ENCODE data around the gene MAP1A.
"Not testable (repeated sequence)": the region's sequence is repeated elsewhere in the genome, so short reads cannot be mapped to it uniquely, and the experiment has no call there.

The MAP1A gene

GRCh38 chr15:43531018-43531670 lies 13.7 kb downstream of the MAP1A start:
- DNase-seq = no peak

DNA sequence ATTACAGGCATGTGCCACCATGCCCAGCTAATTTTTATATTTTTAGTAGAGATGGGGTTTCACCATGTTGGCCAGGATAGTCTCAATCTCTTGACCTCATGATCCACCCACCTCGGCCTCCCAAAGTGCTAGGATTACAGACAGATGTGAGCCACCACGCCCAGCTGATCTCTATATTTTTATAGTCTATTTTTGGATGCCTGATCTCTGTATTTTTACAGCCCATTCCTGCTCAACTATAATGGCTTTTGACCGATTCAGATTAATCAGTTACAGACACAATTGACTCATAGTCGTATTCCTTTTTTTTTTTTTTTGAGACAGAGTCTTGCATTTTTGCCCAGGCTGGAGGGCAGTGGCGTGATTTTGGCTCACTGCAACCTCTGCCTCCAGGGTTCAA lies 15.4 kb downstream of the MAP1A start:
- not testable (repeated sequence) for DNase-seq

DNA sequence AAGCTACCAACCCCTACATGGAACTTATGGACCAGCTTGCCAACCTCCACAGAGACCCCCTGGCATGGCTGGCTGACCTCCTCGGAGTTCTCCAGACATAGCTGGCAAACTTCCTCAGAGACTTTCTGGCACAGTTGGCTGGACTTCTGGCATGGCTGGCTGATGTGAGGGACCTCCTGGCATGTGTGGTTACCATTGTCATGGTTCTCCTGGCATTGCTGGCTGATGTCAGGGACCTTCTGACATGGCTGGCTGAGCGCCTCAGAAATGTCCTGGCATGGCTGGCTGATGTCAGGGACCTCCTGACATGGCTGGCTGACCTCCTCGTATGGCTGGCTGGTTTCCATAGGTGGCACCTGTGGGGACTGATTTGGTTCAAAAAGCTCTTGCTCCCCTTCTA lies 17.5 kb downstream of the MAP1A start:
- DNase-seq = no peak

- no peak for DNase-seq
Measured at GRCh38 chr15:43538091-43538490, 20.7 kb downstream of the MAP1A start.

DNA sequence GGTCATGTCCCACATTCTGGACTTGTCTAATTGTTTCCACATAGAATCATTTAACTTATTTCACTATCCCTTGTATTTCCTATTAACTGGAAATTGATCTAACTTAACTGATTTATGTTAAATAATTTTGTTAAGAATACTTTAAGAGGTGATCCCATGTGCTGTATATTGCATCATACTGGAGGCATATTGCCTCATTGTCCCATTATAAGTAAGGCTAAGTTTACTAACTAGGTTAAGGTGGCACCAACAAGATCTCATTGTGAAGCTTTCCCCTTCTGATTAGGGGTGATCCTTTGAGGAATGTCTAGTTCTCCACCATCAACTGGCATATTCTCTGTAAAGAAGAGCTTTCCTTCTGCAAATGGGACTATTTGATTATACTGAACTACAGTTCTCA lies 24.4 kb downstream of the MAP1A start:
- DNase-seq = peak in 1 of 2 donors; percentile 15

- no peak for DNase-seq
Measured at GRCh38 chr15:43544266-43544665, 26.9 kb downstream of the MAP1A start.

- DNase-seq = no peak
Measured at GRCh38 chr15:43545426-43545825, 28.0 kb downstream of the MAP1A start.

DNA sequence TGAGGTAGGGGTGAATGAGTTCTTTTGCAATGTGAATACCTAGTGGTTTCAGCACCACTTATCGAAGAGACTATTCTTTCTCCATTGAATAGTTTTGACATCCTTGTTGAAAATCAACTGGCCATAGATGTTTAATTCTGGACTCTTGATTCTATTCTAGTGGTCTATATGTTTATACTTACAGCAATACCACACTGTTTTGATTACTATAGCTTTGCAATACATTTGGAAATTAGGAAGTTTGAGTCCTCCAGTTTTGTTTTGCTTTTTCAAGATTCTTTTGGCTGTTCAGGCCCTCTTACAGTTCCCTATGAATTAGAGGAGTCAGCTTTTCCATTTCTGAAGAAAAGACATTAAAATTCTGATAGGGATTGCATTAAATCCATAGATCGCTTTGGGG lies 30.1 kb downstream of the MAP1A start:
- no peak for DNase-seq

DNA sequence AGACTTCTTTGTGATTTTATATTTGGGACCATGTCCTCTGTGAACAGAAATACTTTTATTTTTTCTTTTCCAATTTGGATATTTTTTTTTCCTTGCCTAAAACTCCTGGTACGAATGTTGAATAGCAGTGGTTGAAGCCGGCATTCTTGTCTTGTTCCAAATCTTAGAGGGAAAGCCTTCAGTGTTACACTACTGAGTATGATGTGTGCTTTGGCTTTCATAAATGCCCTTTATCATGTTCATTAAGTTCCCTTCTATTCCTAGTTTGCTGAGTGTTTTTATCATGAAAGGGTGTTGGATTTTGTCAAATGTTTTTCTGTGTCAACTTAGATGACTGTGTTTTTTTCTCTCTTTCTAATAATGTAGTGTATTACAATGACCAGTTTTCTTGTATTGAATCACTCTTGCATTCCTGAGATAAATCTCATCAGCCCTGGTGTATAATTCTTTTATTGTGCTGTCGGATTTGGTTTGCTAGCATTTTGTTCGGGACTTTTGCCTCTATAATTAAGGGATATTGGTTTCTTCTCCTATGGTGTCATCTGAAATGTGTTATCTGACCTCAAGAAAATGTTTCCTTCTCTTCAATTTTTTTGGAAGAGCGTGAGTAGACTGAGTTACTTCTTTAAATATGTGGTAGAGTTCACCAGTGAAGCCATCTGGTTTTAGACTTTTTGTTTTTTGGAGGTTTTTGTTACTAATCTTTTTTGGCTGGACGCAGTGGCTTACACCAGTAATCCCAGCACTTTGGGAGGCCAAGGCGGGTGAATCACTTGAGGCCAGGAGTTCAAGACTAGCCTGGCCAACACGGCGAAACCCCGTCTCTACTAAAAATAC lies 33.3 kb downstream of the MAP1A start:
- no peak for DNase-seq

GRCh38 chr15:43552256-43552655 lies 34.8 kb downstream of the MAP1A start:
- no peak for DNase-seq

- DNase-seq = no peak
Measured at GRCh38 chr15:43552986-43553385, 35.6 kb downstream of the MAP1A start.

GRCh38 chr15:43562753-43563152 lies 45.3 kb downstream of the MAP1A start:
- DNase-seq = not testable (repeated sequence)

GRCh38 chr15:43563793-43564192 lies 46.4 kb downstream of the MAP1A start:
- DNase-seq = not testable (repeated sequence)

DNA sequence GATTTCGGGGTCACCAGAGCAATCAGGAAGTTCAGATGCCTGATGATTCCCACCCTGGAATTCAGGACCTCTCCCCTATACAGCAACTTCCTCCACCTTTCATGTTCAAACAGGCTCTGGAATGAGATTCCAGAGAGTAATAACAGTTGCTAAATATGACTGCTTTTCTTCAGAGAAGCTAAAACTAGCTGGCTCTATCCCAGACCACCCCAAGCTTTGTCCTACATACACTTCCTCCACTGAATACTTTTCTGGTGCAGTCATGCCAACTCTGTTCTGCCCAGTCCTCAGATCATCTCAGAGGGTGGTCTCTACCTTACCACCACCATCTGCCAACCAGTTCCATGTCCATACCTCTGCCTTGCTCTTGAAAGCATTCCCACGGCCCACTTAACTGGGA lies 49.2 kb downstream of the MAP1A start:
- DNase-seq = not testable (repeated sequence)

- DNase-seq = not testable (repeated sequence)
Measured at GRCh38 chr15:43574607-43575006, 57.2 kb downstream of the MAP1A start.
